K562 (cell line): ENCODE data around the gene ARV1. TPM values are rescaled to one million over a fixed set of nuclear protein-coding genes. Genes with fewer than 3 reads are reported as not detected.

ENCODE experiments used
- ATAC-seq: fragments of 200-7000 bp; cut with Tn5 transposase; 3 replicates; pipeline ENCODE4 v1.9.1; 2020; ENCODE audit warnings: moderate library complexity
- BruUV-seq: library from RNA; stranded (reverse); fragments of 400-500 nt; replicated peaks from 2 replicates; lab custom pipeline; 2021; lab: Mats Ljungman, UMichigan
- CTCF ChIA-PET: fragments of 300-600 bp; formaldehyde crosslinking; extraction: SDS; loops from one replicate; lab custom pipeline; 2021; ENCODE audit warnings: low intra/inter-chr PET ratio; lab: Yijun Ruan, JAX
- POLR2A ChIA-PET: fragments of 300-600, 350-650 bp; sonication (Branson Sonifier 250); formaldehyde crosslinking; extraction: SDS; loops from one replicate; lab custom pipeline; 2021; ENCODE audit warnings: antibody characterized with exemption, inconsistent platforms; lab: Yijun Ruan, JAX
- DNase-seq, 4 experiments: peaks; one replicate each; pipeline versions ENCODE4 v3.0.0 to v3.0.0-alpha.2; 2011 to 2018; ENCODE audit warnings: low spot score in 3 of 4, mixed read lengths in 3 of 4; ENCODE audit errors: extremely low read depth in 1 of 4
- FAIRE-seq: peaks from 2 replicates; lab custom pipeline; 2011; peaks lifted over from hg19 to GRCh38; lab: Jason Lieb, UNC
- H2AFZ ChIP-seq: 2 replicates; pipeline ENCODE4 v1.6.0; 2011; ENCODE audit warnings: low read depth, low read length, control low read depth, inconsistent platforms
- H3K27ac ChIP-seq: fragments of 200-600 bp; 3 replicates; pipeline ENCODE4 v1.8.0; 2011; ENCODE audit warnings: low read depth, mild to moderate bottlenecking, control low read depth, inconsistent platforms, low read length, moderate library complexity, mixed read lengths; ENCODE audit errors: extremely low read depth
- H3K27me3 ChIP-seq, 2 experiments: fragments of 300-600 bp in 1 of 2; 2 replicates in 1 of 2; 3 replicates in 1 of 2; pipeline versions ENCODE4 v1.6.0 to v1.8.0; 2011; ENCODE audit warnings: inconsistent platforms in 2 of 2, low read length in 2 of 2, mild to moderate bottlenecking in 1 of 2, mixed read lengths in 1 of 2, moderate library complexity in 1 of 2; ENCODE audit not compliant: control insufficient read depth in 2 of 2, insufficient read depth in 2 of 2
- H3K36me3 ChIP-seq: fragments of 300-600 bp; 3 replicates; pipeline ENCODE4 v1.8.0; 2011; ENCODE audit warnings: mild to moderate bottlenecking, low read length, inconsistent platforms; ENCODE audit not compliant: control insufficient read depth, insufficient read depth
- H3K4me1 ChIP-seq, 2 experiments: fragments of 200-600 bp in 1 of 2; replicated peaks in 1 of 2; 2 replicates in 1 of 2; 3 replicates in 1 of 2; pipeline versions ENCODE4 v1.5.1 to v1.8.0; 2011; ENCODE audit warnings: inconsistent platforms in 2 of 2, low read length in 2 of 2, mild to moderate bottlenecking in 1 of 2, mixed read lengths in 1 of 2, moderate library complexity in 1 of 2; ENCODE audit not compliant: control insufficient read depth in 2 of 2, insufficient read depth in 2 of 2
- H3K4me2 ChIP-seq: 2 replicates; pipeline ENCODE4 v1.6.1; 2011; ENCODE audit warnings: low read length, control low read depth, inconsistent platforms, mixed read lengths; ENCODE audit not compliant: insufficient read depth
- H3K4me3 ChIP-seq: fragments of 200-600 bp; sonication (generic), shearing (Covaris generic); 2 replicates; pipeline ENCODE4 v1.5.1; 2016; ENCODE audit warnings: control low read depth, inconsistent platforms
- H3K79me2 ChIP-seq: fragments of 200-600 bp; 3 replicates; pipeline ENCODE4 v1.8.0; 2011; ENCODE audit warnings: low read length, inconsistent platforms; ENCODE audit not compliant: control insufficient read depth, insufficient read depth
- H3K9ac ChIP-seq, 2 experiments: 2 replicates each; pipeline versions ENCODE4 v1.6.0 to v1.6.1; 2011; ENCODE audit warnings: low read depth in 2 of 2, low read length in 2 of 2, control low read depth in 1 of 2, inconsistent platforms in 1 of 2, mild to moderate bottlenecking in 1 of 2, mixed read lengths in 1 of 2; ENCODE audit not compliant: insufficient read depth in 1 of 2
- H3K9me1 ChIP-seq: one replicate; pipeline ENCODE4 v1.6.0; 2011; ENCODE audit warnings: inconsistent platforms, mild to moderate bottlenecking, low read length, moderate library complexity; ENCODE audit not compliant: control insufficient read depth, insufficient read depth
- H3K9me3 ChIP-seq: replicated peaks from 2 replicates; pipeline ENCODE4 v1.5.1; 2011; ENCODE audit warnings: low read depth, low read length, inconsistent platforms; ENCODE audit not compliant: control insufficient read depth, insufficient read depth
- H4K20me1 ChIP-seq: replicated peaks from 2 replicates; pipeline ENCODE4 v1.6.1; 2011; ENCODE audit warnings: low read length, inconsistent platforms, mixed read lengths; ENCODE audit not compliant: control insufficient read depth, insufficient read depth
- ARID1B ChIP-seq: fragments of 450-650 bp; IDR thresholded peaks from 2 replicates; pipeline ENCODE4 v1.6.1; 2016; ENCODE audit warnings: antibody characterized with exemption, mild to moderate bottlenecking, inconsistent platforms
- BRF1 ChIP-seq: IDR thresholded peaks from 3 replicates; pipeline ENCODE4 v1.6.1; 2011; ENCODE audit warnings: borderline replicate concordance, mild to moderate bottlenecking; ENCODE audit not compliant: insufficient read length; ENCODE audit errors: extremely low read depth
- C11orf30 ChIP-seq: fragments of 450-650 bp; IDR thresholded peaks from 2 replicates; pipeline ENCODE4 v1.6.1; 2016; ENCODE audit warnings: low read depth, mild to moderate bottlenecking
- DEAF1 ChIP-seq: fragments of 450-650 bp; formaldehyde crosslinking; IDR thresholded peaks from 2 replicates; pipeline ENCODE4 v1.4.0; 2020; ENCODE audit warnings: mild to moderate bottlenecking, moderate library complexity
- EHMT2 ChIP-seq: fragments of 450-650 bp; IDR thresholded peaks from 2 replicates; pipeline ENCODE4 v1.6.1; 2018; ENCODE audit warnings: antibody characterized with exemption
- ETS2 ChIP-seq: IDR thresholded peaks from 2 replicates; pipeline ENCODE4 v1.6.1; 2016; ENCODE audit warnings: borderline replicate concordance, missing genetic modification characterization, mild to moderate bottlenecking, moderate library complexity, missing compliant biosample characterization; ENCODE audit not compliant: poor library complexity, severe bottlenecking
- HMG20B ChIP-seq: fragments of 250-450 bp; sonication (Bioruptor Pico); IDR thresholded peaks from 2 replicates; pipeline ENCODE4 v1.5.0; 2021; ENCODE audit warnings: mild to moderate bottlenecking
- MTA2 ChIP-seq: fragments of 450-650 bp; IDR thresholded peaks from 2 replicates; pipeline ENCODE4 v1.6.1; 2016; ENCODE audit warnings: low read depth
- MTA3 ChIP-seq: fragments of 450-650 bp; formaldehyde crosslinking; IDR thresholded peaks from 2 replicates; pipeline ENCODE4 v1.6.1; 2017; ENCODE audit warnings: mild to moderate bottlenecking, borderline replicate concordance
- NFE2L1 ChIP-seq: fragments of 450-650 bp; IDR thresholded peaks from 2 replicates; pipeline ENCODE4 v1.6.1; 2016; ENCODE audit warnings: missing genetic modification characterization, low read depth, mild to moderate bottlenecking, missing compliant biosample characterization, moderate library complexity, borderline replicate concordance
- POU5F1 ChIP-seq: fragments of 150-350 bp; IDR thresholded peaks from 2 replicates; pipeline ENCODE4 v1.6.1; 2014; ENCODE audit warnings: borderline replicate concordance, low read length, low read depth, mild to moderate bottlenecking; ENCODE audit not compliant: partially characterized antibody
- RNF219 ChIP-seq: fragments of 250-450 bp; sonication (Bioruptor Pico); IDR thresholded peaks from 2 replicates; pipeline ENCODE4 v1.5.0; 2022; ENCODE audit warnings: mild to moderate bottlenecking
- SMARCA5 ChIP-seq: fragments of 450-650 bp; IDR thresholded peaks from 2 replicates; pipeline ENCODE4 v1.6.1; 2016
- ZNF76 ChIP-seq: fragments of 250-450 bp; sonication (Bioruptor Pico); IDR thresholded peaks from 2 replicates; pipeline ENCODE4 v1.4.0; 2020; ENCODE audit warnings: mild to moderate bottlenecking, moderate library complexity, borderline replicate concordance
- WGBS: fragments of 100-300 bp; shearing (Covaris generic); methylation state at CpG from one replicate; pipeline ENCODE4 v1.1.6; 2016; ENCODE audit warnings: low coverage, mixed read lengths; ENCODE audit not compliant: insufficient coverage; ENCODE audit errors: missing lambda C conversion rate; 5-methylcytosine and 5-hydroxymethylcytosine counted together
- in situ Hi-C: fragments of 300-500 bp; cut with MboI; formaldehyde crosslinking; loops from 4 replicates; pipeline ENCODE4 v1.15.0; 2018; ENCODE audit warnings: inconsistent platforms, mixed read lengths
- intact Hi-C: fragments of 100-400 bp; cut with micrococcal nuclease; formaldehyde crosslinking; loops from 2 replicates; pipeline ENCODE4 v1.14.2; 2022
- polyA plus RNA-seq, 8 experiments: library from polyadenylated mRNA; depleted of rRNA in 4 of 8; stranded (reverse) in 5 of 8; unstranded in 3 of 8; fragments of >200 nt; fragmentation: Nextera tagmentation in 2 of 8; fragmentation: Illumina TruSeq in 1 of 8; extraction: Ambion mirVana in 2 of 8; extraction: Trizol in 1 of 8; gene quantifications; 2 replicates each; pipeline versions ENCODE4 v1.2.1 to v1.2.3, GENCODE V29; 2011 to 2014; ENCODE audit warnings: inconsistent platforms in 1 of 8, missing spikeins in 1 of 8
- total RNA-seq, 7 experiments: library from RNA; depleted of rRNA in 6 of 7; stranded (reverse); fragments of >200 nt in 6 of 7; fragmentation: Illumina TruSeq in 2 of 7; extraction: Trizol in 2 of 7; gene quantifications; 2 replicates each; pipeline versions ENCODE4 v1.2.1 to v1.2.3, GENCODE V29; 2011 to 2021; ENCODE audit warnings: low replicate concordance in 1 of 7

Gene ARV1
- total and polyA plus RNA-seq, 9 of the 15 experiments (the other 6 are each of a cell fraction or from before 2014, with no cell fraction given): 54.8 to 139 (median 74.0) TPM

DNA sequence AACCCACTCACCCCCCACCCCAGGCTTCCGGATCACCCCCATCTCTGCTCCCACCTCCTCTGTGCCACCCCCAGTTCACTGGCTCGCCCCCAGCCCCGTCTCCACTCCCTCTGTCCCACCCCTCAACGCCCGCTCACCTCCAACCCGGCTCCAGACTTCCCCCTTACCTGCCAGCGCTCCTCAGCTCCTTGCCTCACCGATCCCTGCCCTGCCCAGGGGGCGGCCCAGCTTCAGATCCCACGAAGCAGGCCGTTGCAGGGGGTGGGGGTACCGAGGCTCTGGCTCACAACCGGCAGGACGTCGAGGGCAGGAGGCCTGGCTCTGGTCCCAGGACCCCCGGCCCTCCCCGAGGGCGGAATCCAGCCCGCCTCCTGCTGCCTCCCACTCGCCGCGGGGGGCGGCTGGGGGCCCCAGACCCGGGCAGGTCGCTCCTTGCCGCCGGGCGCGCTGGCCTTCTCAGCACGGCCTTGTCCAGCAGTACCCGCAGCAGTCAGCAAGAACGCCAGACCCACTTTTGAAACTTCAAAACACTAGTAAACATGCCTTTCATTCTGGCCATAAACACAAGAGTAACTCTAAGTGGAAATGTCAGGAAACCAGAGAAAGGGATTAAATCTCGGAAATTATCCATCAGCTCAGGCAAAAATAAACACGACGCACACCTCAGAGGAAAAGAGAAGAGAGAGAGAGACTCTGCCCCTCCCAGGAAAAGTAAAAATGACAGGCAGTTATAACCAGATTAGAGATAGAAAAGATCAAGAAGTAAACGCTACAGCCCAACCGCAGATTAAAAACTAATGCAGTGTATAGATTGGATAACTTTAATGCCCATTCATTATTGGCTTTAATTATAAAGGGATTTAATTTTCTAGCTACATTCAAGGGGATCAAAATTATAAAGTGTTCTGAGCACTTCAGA is 62.2 kb downstream of the ARV1 start:
- WGBS: 42% methylated on average over 29 of the region's 37 CpGs
- peaks cover 39% of the 10 kb centered on the region for H3K79me2 ChIP-seq
- peaks cover 10% of the 10 kb centered on the region; the same call in 1 of the 2 replicates for H4K20me1 ChIP-seq
- no peak for ATAC-seq
- BruUV-seq: no TSS peak
- H3K4me1 ChIP-seq: peaks cover 30 to 53% of the 10 kb centered on the region in 2 experiments
- no peak overlapping the region for H3K27ac ChIP-seq
- H3K9ac ChIP-seq: peak overlapping the region; percentile 78 to 94; a peak in 3 of 4 replicates
- DNase-seq: no peak
- intact Hi-C loops: loop anchor here (1.0 kb wide), 1 partner anchor 24 kb away; no protein-coding TSS in a partner anchor
- no peaks in the 10 kb centered on the region for H3K9me1 ChIP-seq
- no peak for FAIRE-seq
- peaks cover 9% of the 10 kb centered on the region; the same call in 1 of the 3 replicates for H3K36me3 ChIP-seq
- ChIA-PET POLR2A (interaction anchor here (0.6 to 3.4 kb wide), 4 partner anchors 10 to 24 kb away, joined by 4 to 20 read pairs (median 5); no protein-coding TSS in a partner anchor), CTCF (no interaction called here)
- H3K4me3 ChIP-seq: peak overlapping the region; percentile 75; the same call in 1 of the 2 replicates
- H3K9me3 ChIP-seq: peaks cover 15% of the 10 kb centered on the region
- no peak overlapping the region for H3K4me2 ChIP-seq
- peak overlapping the region; percentile 16; the same call in 1 of the 2 replicates for H2AFZ ChIP-seq
- in situ Hi-C loops: no loop called here
- H3K27me3 ChIP-seq: no peaks in the 10 kb centered on the region
- TF ChIP-seq ETS2 (tag) (no peak), RNF219 (CRISPR knock-in tag) (no peak), MTA3 (no peak), BRF1 (no peak), POU5F1 (no peak), MTA2 (no peak), ARID1B (0 out of 2 replicates have a peak, but pooled peaks have one; percentile 23), ZNF76 (CRISPR knock-in tag) (no peak), DEAF1 (CRISPR knock-in tag) (no peak), SMARCA5 (no peak), C11orf30 (no peak), HMG20B (CRISPR knock-in tag) (no peak), NFE2L1 (tag) (no peak), EHMT2 (no peak)
